NB4 (cell line): Measurements from ENCODE around the gene IL17REL.

Experiments used
- CTCF ChIP-seq: IDR thresholded peaks from one replicate; pipeline ENCODE4 v1.5.1; 2012; ENCODE audit warnings: low read depth, low read length
- MAX ChIP-seq: IDR thresholded peaks from 2 replicates; pipeline ENCODE4 v1.6.1; 2011; ENCODE audit warnings: low read depth, low read length
- POLR2A ChIP-seq: IDR thresholded peaks from 2 replicates; pipeline ENCODE4 v1.6.1; 2011; ENCODE audit warnings: mild to moderate bottlenecking; ENCODE audit not compliant: insufficient read length; ENCODE audit errors: extremely low read depth

GRCh38 chr22:49957826-49958365, 54.7 kb downstream of the IL17REL start:
- no peak for TF ChIP-seq CTCF
- no peak for TF ChIP-seq MAX
- no peak for TF ChIP-seq POLR2A
